Glomerular endothelial cell (primary cell): ENCODE data around the gene VEGFC. TPM values are rescaled to one million over a fixed set of nuclear protein-coding genes. Genes with fewer than 3 reads are reported as not detected.

Experiments used
- DNase-seq: peaks from one replicate; pipeline ENCODE4 v3.0.0-alpha.2; 2011; ENCODE audit warnings: low read depth, low spot score; ENCODE audit errors: extremely low read depth
- total RNA-seq: library from RNA; depleted of rRNA; stranded (reverse); fragments of >200 nt; gene quantifications from 2 replicates; pipeline ENCODE4 v1.2.3, GENCODE V29; 2015

Gene VEGFC
- total RNA-seq, 1 donor from 2014 or later = 35.1 TPM

DNA sequence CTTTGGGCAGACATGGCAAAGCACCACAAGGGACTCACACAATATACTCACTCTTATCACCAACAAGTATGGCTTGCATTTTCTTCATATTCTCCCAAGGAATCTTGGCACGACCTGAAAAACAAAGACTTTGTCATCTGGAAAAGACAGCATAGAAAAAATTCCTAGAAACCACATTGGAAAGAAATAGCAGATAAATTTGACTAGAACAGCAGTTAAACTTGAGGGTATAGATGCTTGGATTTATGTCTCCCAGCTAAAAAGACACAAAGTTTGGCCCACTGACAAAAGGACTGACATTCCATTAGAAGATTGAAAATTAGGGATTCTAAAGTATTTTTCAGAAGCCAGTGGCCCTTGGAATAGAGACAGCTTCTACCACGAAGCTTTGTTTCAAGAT is 6.9 kb upstream of the VEGFC start:
- DNase-seq = no peak

DNA sequence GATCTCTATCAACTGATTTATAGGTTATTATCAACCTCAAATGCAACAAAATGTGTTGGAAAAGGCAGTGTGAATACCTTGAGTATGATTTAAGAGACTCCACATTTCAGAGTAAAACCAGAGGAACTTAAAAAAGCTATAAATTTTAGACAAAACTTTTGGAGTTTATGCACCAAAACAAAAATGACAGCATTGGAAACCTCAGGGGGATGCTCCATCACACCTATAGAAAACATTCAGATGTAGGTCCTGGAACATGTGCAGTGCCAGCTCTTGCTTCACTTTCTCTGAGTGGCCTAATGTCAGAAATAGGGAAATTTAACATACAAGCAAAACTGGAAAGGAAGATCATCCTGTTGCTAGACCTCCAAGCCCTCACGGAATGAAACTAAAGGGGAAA is 5.8 kb upstream of the VEGFC start:
- no peak for DNase-seq

DNA sequence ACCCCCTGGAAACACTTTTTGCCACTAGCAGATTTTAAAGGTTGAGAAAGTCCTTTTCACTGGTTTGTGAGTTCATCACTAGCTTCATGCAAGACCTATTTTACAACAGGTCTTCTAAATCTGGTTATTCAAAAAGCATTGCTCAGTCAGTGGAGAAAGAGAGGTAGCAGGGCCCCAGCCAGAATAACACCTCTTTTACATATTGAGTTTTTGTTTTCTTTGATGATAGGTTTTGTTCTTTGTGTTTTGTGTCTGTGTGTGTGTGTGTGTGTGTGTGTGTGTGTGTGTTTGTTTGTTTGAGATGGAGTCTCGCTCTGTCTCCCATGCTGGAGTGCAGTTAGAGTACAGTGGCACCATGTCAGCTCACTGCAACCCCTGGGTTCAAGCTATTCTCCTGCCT is 2.7 kb upstream of the VEGFC start:
- no peak for DNase-seq

DNA sequence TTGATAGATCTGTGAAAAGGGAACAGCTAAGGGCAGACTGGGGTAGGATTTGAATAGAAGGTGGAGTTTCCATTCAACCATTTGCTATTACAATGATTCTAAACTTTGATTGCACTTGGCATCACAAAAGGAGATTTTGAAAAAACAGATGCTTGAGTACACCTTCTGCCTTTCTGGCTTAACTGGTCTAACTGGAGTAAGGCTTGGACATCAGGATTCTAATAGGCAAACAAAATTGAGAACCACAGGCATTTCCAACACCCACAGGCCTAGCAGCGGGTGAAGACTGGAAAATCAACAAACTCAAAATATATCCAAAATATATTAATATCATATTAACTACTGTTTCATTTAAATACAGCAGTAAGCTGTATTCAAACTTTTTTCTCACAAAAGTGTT is 1.9 kb upstream of the VEGFC start:
- DNase-seq = no peak

DNA sequence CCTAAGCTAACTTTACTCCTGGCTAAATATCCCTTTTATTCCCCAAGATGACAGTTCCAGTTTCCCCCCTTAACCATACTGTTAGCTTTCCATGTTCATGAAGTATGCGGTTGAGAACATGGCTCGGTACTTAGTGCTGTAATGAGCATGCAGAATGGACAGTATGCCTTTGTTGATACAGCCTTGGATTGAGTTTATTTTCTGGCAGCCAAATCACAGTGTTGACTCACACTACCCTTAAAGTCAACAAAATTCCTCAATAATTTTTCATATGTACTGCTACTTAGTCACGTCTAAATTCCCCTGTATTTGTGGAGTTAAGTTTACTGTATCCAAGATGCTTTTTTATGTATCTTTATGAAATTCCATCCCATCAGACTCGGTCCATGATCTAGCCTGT is 1.4 kb upstream of the VEGFC start:
- no peak for DNase-seq

DNA sequence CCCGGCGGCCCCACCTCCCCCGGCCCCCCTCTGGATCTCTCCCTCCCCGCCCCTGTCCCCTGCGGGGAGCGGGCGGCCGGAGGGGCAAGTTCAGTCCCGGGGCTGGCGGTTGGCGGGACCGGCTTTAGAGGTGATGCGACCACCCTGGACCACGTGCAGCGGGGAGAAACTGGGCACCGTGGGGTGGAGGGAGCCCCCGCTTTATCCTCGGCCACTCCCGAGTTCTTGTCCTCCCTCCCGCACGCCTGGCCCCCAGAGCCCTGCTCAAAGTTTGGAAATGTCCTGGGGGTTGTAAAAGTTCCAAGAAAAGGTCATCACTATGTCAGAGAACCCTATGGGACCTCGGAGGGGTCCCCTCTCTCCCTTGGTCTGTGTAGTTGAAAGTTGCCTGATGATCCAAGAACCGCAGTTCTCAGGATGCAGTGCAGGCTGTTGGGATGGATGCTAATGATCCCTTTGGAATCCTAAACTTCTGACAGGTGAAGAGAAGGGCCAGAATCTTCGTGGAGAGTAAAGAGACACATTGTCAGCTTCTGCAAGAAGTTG is 411 bp upstream of the VEGFC start:
- no peak for DNase-seq

DNA sequence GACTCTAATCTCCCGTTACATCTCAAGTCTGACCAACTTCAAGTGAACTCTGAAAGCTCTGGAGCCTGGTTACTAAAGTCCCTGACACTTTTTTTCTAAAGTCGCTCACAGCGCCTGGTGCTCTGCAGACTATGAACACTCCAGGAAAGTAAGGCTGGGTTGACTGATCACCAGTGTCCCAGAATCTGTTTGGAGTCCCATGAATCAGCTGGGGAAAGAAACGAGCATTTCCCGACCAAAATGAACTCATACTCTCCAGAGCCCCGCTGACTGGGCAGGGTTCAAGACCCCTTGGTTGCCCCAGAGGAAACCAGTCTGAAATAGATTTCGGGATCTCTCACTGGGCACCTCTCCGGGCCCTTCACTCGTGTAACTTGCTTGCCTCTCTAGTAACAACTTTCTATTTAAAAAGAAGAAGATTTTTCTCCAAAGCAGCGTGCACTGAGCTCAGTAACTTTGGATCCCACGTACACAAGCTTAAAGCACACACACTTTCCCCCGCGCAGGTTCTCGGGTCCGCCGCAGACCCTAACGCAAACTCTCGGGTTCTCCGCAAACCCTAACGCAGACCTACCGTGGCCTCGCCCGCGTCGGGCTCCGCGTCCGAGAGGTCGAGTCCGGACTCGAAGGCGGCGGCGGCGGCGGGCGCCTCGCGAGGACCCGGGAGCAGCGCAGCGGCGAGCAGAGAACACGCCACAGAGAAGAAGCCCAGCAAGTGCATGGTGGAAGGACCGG is 964 bp downstream of the VEGFC start:
- DNase-seq = no peak

DNA sequence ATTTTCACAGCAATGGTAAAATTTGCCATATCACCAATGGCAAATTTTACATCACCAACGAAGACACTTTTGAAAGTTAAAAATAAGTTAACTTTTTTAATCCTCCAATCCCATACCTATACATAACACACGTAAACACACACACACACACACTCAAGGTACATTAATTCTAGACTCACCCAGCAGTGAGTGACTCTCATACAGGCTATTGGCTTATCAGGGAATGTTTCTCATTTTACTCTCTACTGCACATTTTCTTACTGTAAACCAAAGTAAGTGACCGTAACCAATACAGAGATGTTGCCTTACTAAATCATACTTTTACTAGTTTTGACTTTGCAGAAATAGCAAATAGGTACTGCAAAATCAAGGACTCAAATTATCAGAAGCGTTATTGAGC is 2.3 kb downstream of the VEGFC start:
- DNase-seq = no peak

DNA sequence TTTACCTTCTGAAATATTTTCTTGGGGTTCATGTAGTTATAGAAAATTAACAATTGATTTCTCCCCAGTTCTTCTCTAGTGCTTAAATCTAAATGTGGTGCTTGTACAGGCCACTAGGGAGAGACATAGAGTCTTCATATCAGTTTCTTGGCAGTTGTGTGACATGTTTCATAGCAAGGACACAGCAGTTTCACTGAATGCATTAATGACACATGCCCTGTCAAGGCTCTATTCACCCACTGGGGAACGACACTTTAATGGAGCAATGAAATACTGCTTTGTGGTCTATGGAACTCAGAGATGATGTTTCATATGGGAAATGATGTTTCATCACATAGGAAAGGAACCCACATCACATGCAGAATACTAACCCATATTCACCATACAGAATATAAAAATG is 2.8 kb downstream of the VEGFC start:
- no peak for DNase-seq

DNA sequence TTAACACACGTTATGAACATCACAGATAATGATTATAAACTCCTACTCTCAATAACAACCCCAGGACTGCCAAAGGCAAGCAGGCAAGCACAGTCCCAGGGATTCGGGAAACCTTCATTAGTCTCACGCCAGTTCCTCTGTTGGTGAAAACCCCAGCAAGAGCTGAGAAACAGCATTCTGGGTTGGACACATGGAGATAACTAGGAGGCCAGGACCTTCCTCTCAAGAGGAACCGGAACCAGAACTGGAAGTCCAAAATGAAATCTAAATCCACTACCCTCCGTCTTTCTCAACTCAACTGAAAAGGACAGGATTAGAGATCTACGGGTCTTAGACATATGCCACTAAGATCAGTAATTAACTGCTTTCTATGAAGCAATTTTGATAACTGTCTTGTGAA is 3.8 kb downstream of the VEGFC start:
- no peak for DNase-seq

DNA sequence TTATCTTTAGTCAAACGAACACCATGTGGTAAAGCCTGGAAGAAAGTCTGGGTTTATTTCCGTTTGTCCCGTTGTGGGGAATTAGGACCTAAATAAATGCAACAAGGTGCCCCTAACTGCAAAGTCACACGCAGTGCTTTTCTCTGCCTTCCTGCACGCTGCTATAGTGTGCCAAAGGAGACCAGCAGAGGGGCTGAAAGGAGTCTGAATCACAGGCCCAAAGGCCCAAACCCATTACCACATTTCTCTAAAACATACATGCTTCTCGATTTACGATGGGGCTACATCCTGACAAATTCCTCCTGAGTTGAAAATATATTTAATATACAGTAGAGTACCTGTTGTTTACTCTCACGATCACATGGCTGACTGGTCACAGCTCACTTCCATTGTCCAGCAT is 4.5 kb downstream of the VEGFC start:
- DNase-seq = no peak

DNA sequence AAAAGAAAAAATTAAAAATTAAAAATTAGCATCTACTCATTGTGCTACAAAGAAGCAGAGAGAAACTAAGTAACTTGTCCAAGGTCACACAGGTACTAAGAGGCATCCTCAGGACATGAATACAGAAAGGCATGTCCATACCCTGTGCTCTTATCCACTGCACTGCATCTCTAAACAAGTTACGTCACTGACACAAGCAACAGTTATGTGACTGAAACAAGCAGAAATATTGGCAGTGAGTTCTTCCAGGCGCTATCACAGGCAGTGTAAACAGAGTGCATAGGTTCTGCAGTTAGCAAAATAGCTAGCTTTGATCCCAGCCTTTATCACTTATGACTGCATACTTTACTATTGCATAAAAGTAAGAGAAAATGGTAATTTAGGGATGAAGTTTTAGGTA is 7.9 kb downstream of the VEGFC start:
- DNase-seq = no peak

DNA sequence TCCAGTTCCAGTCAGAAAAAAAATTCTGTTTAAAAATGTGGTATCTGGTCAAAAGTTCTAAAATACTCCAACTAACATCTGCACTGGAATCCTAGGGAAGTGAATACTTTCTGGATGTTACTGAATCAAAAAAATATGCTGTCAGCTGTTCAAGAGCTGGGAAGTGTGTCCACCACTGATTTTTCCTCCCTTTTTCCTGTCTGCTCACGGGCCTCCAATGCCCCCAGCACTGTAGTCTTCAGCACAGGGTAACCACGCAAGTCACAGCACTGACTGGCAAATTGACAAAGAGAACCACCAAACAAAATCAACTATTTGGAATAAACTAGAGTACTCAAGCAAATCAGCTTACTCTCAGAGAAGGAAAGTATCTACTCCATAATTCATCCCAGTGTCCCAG is 9.9 kb downstream of the VEGFC start:
- no peak for DNase-seq

DNA sequence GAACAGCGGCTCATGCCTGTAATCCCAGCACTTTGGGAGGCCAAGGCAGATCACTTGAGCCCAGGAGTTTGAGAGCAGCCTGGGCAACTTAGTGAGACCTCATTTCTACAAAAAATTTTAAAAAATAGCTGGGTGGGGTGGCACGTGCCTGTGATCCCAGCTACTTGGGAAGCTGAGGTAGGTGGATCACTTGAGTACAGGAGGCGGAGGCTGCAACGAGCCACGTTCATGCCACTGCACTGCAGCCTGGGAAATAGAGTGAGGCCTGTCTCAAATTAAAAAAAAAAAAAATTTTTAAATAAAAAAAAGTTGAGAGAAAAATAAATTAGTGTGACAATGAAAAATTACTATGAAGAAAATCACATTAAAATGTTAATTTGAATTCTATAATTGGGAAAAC is 10.5 kb downstream of the VEGFC start:
- DNase-seq = no peak

DNA sequence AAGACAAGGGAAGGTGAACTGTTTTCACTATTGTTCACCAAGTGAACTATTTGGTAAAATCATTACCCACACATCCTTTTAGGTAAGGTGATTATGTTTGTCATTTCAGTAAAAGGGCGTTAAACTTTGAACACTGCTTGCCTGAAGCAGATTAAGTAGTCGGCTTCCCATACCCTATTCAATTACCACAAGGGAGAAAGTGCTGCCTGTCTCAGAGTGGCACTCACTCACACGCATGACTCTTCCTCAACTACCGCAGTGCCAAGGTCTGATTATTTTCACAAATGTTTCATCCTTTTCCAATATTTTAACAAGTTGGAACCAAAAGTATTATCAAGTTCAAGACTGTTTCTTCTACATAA is 11.0 kb downstream of the VEGFC start:
- DNase-seq = no peak

DNA sequence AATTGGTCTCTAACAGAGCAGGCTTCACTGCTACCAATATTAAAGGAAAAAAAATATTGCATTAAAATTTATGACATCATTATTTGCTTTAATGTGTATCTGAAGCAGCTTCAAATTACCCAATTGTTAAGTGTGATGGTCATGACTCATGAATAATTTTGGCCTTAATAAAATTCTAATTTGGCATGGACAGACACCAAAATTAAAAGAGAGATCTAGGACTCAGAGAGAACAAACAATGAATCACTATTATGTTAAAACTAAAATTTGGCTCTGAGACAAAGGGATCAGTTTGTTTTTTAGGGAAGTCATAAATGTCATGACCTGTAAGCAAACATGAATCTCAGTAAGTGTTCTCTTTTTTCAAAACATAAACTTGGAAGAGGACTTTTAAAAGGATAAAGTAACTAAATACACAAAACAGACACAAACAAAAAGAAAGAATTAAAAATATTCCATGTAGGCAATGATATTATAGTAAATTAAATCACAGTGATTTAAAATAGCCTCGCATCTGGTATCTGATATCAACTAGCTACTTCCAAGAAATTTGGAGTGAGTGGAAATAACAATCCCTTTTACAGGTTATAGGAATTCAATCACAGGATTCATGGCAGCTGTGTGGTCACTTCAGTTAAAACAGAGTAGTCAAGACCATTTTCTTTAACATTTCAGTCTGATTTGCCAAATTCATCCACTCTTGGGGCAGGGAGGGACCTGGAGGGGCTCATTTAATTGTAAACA is 11.6 kb downstream of the VEGFC start:
- DNase-seq = no peak

DNA sequence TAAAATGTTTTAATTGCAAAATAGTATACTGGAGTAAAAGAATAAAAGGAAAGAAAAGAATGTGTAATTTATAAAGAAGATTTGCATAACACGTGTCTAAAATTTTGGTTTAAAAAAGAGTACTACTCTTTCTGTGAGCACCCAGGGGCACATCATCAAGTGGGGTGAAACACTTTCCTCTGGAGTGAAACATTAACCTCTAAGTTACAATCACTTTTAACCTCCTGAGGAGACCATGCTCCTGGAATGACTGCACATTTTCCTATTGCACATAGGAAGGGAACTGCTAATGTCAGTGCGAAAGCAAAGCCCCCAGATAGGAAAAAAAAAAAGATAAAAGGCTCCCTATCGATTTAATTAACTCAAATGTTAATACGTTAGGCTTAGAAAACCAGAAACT is 13.3 kb downstream of the VEGFC start:
- no peak for DNase-seq

DNA sequence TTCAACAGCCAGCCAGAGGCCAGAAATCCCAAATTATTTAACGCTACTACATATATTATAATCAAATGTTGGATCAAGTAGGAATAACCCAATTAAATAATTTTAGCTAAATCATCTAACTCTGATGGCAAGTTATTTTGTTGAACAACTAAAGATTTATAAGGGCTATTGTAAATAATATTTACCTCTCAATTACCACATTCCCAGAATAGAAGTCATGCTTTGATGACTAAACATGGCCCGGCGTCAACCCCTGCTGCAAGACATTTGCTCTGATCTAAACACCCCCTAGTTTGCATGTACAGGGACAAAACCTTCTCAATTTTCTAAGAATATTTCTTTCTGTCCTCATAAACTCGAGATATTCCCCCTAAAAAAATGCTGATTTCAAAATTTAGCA is 14.2 kb downstream of the VEGFC start:
- DNase-seq = no peak

DNA sequence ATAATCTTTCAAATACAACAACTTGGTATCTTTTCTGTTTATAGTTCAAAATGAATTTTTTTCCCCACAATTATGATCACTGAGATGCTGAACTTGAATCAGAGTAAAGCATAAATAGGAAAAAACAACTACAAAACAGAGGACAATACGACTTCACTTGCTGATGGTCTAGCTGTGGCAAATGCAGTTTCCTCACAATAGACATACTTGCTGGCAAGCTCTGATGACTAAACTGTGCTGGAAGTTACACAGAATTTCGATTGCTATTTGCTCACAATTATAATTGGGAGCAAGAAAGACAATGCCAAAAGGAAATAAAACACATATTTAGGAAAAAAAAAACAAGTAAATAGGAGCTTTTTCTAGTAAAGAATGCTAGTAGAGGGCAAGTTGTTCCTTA is 14.7 kb downstream of the VEGFC start:
- DNase-seq = no peak

DNA sequence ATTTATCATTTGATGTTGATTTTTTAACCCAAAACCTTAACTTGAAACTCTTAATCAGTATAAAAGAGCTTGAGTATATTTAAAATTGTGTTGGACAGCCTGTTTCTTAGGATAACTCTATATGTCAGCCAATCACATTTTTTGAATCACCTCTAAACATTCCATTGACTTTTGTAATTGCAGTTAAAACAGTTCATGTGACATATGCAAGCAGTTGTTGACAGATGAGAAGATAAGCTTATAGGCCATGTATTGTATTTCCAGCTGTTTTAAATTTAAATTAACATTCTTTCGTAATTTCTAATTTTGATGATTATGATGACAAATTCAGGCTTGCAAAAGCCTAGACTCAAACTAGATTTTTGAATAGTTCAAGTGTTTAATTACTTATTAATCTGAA is 17.4 kb downstream of the VEGFC start:
- DNase-seq = no peak

DNA sequence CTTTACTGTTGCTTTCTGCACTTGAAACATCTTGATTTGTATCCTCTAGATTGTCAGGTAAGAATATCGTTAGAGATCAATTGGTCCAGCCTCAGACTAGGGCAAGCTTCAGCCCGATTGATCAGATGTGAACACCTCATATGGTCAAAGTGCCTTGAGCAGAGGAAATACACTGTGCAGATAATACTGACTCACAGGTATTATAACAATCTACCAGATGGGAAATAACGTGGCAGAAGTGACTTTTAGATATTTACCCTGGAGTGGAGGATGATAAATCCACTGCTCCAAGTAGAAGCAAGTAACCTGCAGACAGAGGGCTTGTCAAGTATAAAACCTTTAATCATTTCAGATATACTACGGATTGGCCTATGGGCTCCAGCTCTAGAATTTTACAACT is 17.9 kb downstream of the VEGFC start:
- DNase-seq = no peak

DNA sequence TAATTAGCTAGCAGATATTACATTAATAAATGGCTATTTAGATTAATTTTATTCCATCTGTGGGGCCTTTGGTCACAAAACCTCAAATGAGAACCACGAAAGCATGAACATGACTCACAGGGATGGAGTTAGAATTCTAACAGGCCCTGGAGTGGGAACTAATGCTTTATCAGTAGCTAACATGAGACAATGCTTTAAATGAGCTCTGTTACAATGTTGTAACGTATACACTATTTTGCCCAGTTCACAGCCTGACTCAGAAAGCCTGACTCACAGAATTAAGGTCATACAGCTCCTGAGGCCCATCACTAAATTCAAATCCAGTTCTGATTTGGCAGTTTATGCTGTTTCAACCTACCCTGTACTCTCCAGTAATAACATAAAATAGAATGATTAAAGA is 23.2 kb downstream of the VEGFC start:
- no peak for DNase-seq
